DOHH2 (cell line): ENCODE data around the gene CTCF.

Source experiments
- H3F3A ChIP-seq: fragments of 200-600 bp; sonication (generic), shearing (Covaris generic); 2 replicates; pipeline ENCODE4 v1.6.0; 2016; ENCODE audit warnings: antibody characterized with exemption, mild to moderate bottlenecking; ENCODE audit not compliant: control insufficient read depth, insufficient read depth
- H3K27ac ChIP-seq: fragments of 200-600 bp; sonication (generic); 2 replicates; pipeline ENCODE4 v1.5.1; 2014; ENCODE audit warnings: low read depth, mild to moderate bottlenecking, low read length, moderate library complexity
- H3K27me3 ChIP-seq: fragments of 200-600 bp; sonication (generic); 2 replicates; pipeline ENCODE4 v1.6.1; 2014; ENCODE audit warnings: mild to moderate bottlenecking, low read length, mixed read lengths; ENCODE audit not compliant: control insufficient read depth
- H3K36me3 ChIP-seq: fragments of 200-600 bp; sonication (generic); 2 replicates; pipeline ENCODE4 v1.6.1; 2014; ENCODE audit warnings: mild to moderate bottlenecking, low read length, moderate library complexity, mixed read lengths; ENCODE audit not compliant: control insufficient read depth
- H3K4me1 ChIP-seq: fragments of 200-600 bp; sonication (generic); 2 replicates; pipeline ENCODE4 v1.6.1; 2014; ENCODE audit warnings: mild to moderate bottlenecking, low read length, mixed read lengths; ENCODE audit not compliant: control insufficient read depth
- H3K4me2 ChIP-seq: fragments of 200-600 bp; sonication (generic); 2 replicates; pipeline ENCODE4 v1.6.0; 2014; ENCODE audit warnings: mild to moderate bottlenecking, low read length, moderate library complexity
- H3K4me3 ChIP-seq: fragments of 200-600 bp; sonication (generic); 2 replicates; pipeline ENCODE4 v1.5.1; 2014; ENCODE audit warnings: mild to moderate bottlenecking, low read length, mixed read lengths
- H3K79me2 ChIP-seq: fragments of 200-600 bp; sonication (generic); 2 replicates; pipeline ENCODE4 v1.6.1; 2014; ENCODE audit warnings: mild to moderate bottlenecking, low read length, mixed read lengths; ENCODE audit not compliant: control insufficient read depth
- H3K9me2 ChIP-seq: fragments of 200-600 bp; sonication (generic); replicated peaks from 2 replicates; pipeline ENCODE4 v1.6.1; 2014; ENCODE audit warnings: mild to moderate bottlenecking, low read length, mixed read lengths; ENCODE audit not compliant: control insufficient read depth
- H3K9me3 ChIP-seq: fragments of 200-600 bp; sonication (generic); 2 replicates; pipeline ENCODE4 v1.6.1; 2014; ENCODE audit warnings: antibody characterized with exemption, low read length, mixed read lengths; ENCODE audit not compliant: control insufficient read depth, insufficient read depth
- H4K20me1 ChIP-seq: fragments of 200-600 bp; sonication (generic); 2 replicates; pipeline ENCODE4 v1.6.0; 2014; ENCODE audit warnings: low read depth, mild to moderate bottlenecking, antibody characterized with exemption, low read length, moderate library complexity; ENCODE audit not compliant: control insufficient read depth, insufficient read depth
- CTCF ChIP-seq: fragments of 200-600 bp; sonication (generic); IDR thresholded peaks from one replicate; pipeline ENCODE4 v1.5.1; 2014; ENCODE audit warnings: antibody characterized with exemption, mild to moderate bottlenecking, low read depth, low read length; ENCODE audit not compliant: poor library complexity, severe bottlenecking
- EZH2phosphoT487 ChIP-seq: fragments of 200-600 bp; sonication (generic); IDR thresholded peaks from 2 replicates; pipeline ENCODE4 v1.6.1; 2017; ENCODE audit warnings: borderline replicate concordance, mild to moderate bottlenecking, antibody characterized with exemption, low read length, moderate library complexity, mixed read lengths

The CTCF gene

GRCh38 chr16:67593701-67594100, 31.4 kb downstream of the CTCF start:
- H4K20me1 ChIP-seq, result no peaks in the 10 kb centered on the region
- H3K36me3 ChIP-seq, result peaks cover 49% of the 10 kb centered on the region
- H3K4me1 ChIP-seq, result no peaks in the 10 kb centered on the region
- no peak overlapping the region for H3K4me2 ChIP-seq
- no peaks in the 10 kb centered on the region for H3K9me2 ChIP-seq
- H3K79me2 ChIP-seq, result peaks cover 56% of the 10 kb centered on the region
- H3K27ac ChIP-seq, result no peak overlapping the region
- no peaks in the 10 kb centered on the region for H3K9me3 ChIP-seq
- H3K4me3 ChIP-seq, result no peak overlapping the region
- 0 out of 2 replicates have a peak, but pooled peaks cover 3% of the 10 kb centered on the region for H3F3A ChIP-seq
- no peaks in the 10 kb centered on the region for H3K27me3 ChIP-seq
- TF ChIP-seq CTCF (no peak), EZH2phosphoT487 (no peak)

- H3K9me2 ChIP-seq, result no peaks in the 10 kb centered on the region
- H3K27me3 ChIP-seq, result no peaks in the 10 kb centered on the region
- H3K9me3 ChIP-seq, result no peaks in the 10 kb centered on the region
- H3K27ac ChIP-seq, result no peak overlapping the region
- 0 out of 2 replicates have a peak, but pooled peaks cover 3% of the 10 kb centered on the region for H3F3A ChIP-seq
- no peak overlapping the region for H3K4me3 ChIP-seq
- H3K36me3 ChIP-seq, result peaks cover 49% of the 10 kb centered on the region
- H3K4me1 ChIP-seq, result no peaks in the 10 kb centered on the region
- H4K20me1 ChIP-seq, result no peaks in the 10 kb centered on the region
- no peak for TF ChIP-seq EZH2phosphoT487
- no peak for TF ChIP-seq CTCF
- peaks cover 63% of the 10 kb centered on the region for H3K79me2 ChIP-seq
- no peak overlapping the region for H3K4me2 ChIP-seq
These were observed 32.1 kb downstream of the CTCF start for GRCh38 chr16:67594256-67594915.

GRCh38 chr16:67594956-67595355, 32.6 kb downstream of the CTCF start:
- Histone ChIP-seq H3K9me3 (no peaks in the 10 kb centered on the region), H3K4me3 (no peak overlapping the region), H3K4me1 (no peaks in the 10 kb centered on the region), H3K27ac (no peak overlapping the region), H3K27me3 (no peaks in the 10 kb centered on the region), H3K36me3 (peaks cover 48% of the 10 kb centered on the region), H3K79me2 (peaks cover 68% of the 10 kb centered on the region), H3K9me2 (no peaks in the 10 kb centered on the region), H3F3A (peaks cover 7% of the 10 kb centered on the region; the same call in 1 of the 2 replicates), H4K20me1 (no peaks in the 10 kb centered on the region), H3K4me2 (no peak overlapping the region)
- TF ChIP-seq CTCF (no peak), EZH2phosphoT487 (no peak)

GRCh38 chr16:67598527-67598926, 36.2 kb downstream of the CTCF start:
- Histone ChIP-seq H4K20me1 (no peaks in the 10 kb centered on the region), H3K79me2 (peaks cover 98% of the 10 kb centered on the region), H3K36me3 (peaks cover 35% of the 10 kb centered on the region), H3F3A (peaks cover 7% of the 10 kb centered on the region; the same call in 1 of the 2 replicates), H3K27me3 (no peaks in the 10 kb centered on the region), H3K4me1 (peaks cover 10% of the 10 kb centered on the region), H3K4me2 (no peak overlapping the region), H3K9me3 (no peaks in the 10 kb centered on the region), H3K9me2 (no peaks in the 10 kb centered on the region), H3K4me3 (no peak overlapping the region), H3K27ac (no peak overlapping the region)
- TF ChIP-seq CTCF (no peak), EZH2phosphoT487 (no peak)
